SW480 (cell line): ENCODE data around the gene RAX2.
A peak's percentile ranks its signal among the peaks of the same experiment; 100 is the strongest.

Experiments
- DNase-seq: peaks from one replicate; pipeline ENCODE4 v3.0.0-alpha.2; 2016; ENCODE audit warnings: low spot score

Gene RAX2

GRCh38 chr19:3725640-3726310 lies 46.3 kb downstream of the RAX2 start:
- peak; percentile 39 for DNase-seq

- no peak for DNase-seq
Observed at GRCh38 chr19:3725121-3725520, 46.9 kb downstream of the RAX2 start.

DNA sequence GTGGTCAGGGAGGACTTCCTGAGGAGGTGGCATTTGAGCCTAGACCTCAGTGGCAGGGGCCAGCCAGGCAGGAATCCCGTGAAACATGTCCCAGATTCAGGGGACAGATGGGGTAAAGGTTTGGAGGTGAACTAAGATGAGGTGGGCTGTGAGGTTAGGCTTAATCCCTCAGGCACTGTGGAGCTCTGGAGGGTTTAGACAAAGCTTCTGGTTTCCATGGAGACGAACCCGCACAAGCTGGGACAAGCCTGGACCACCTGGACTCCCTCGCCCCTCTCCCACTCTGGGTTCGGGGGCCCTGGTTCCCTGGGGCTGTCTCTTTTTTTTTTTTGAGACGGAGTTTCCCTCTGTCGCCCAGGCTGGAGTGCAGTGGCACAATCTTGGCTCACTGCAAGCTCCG lies 48.1 kb downstream of the RAX2 start:
- DNase-seq = no peak

- DNase-seq = no peak
Observed at GRCh38 chr19:3723110-3723488, 48.9 kb downstream of the RAX2 start.

GRCh38 chr19:3722443-3723109 lies 49.5 kb downstream of the RAX2 start:
- no peak for DNase-seq

- DNase-seq = no peak
Observed at GRCh38 chr19:3721887-3722442, 50.1 kb downstream of the RAX2 start.

- peak; percentile 77 for DNase-seq
Observed at GRCh38 chr19:3721131-3721886, 50.7 kb downstream of the RAX2 start.

DNA sequence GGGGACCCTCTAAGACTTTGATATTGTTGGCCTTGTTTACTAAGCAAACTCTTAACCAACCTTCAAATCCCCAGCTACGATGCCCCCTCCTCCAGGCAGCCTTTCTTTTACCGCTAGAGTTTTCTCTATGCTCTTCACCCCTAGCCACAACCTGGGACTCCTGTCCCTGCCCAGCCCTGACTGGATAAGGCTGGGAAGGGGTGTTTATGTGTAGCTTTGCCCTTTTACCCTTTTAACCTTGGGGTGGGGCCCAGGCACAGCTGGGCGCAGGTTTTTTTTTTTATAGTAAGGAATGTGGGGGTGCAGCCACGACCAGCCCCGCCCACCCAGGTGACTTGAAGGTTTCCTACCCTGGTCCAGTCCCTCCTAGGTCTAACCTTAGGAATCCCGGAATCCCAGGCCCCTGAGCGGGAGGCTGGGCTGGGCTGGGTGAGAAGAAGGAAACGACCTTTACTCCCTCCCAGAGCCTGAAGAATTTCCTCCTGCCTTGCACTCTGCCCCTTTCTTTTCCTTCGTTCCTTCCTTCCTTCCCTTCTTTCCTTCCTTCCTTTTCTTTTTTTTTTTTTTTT lies 51.6 kb downstream of the RAX2 start:
- DNase-seq = no peak

DNA sequence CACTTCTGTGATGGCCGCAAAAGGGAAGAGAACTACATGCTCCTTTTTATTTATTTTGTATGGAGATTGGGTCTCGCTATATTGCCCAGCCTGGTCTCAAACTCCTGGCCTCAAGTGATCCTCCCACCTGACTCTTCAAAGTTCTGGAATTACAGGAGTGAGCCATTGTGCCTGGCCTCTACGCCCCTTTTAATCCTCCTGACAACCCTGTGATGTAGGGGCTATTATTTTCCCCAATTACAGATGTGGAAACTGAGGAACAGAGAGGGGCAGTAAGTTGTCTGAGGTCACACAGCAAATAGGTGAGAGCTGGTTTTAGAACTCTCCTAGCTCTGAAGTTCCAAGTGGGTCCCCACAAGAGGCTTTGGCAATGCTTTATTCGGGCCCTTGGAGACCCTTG lies 52.2 kb downstream of the RAX2 start:
- no peak for DNase-seq
